ENCODE data around the gene ARHGAP45. TPM values are rescaled to one million over a fixed set of nuclear protein-coding genes. Genes with fewer than 3 reads are reported as not detected.

Gene ARHGAP45
- total RNA-seq, 1 experiment from 2014 or later, result 45.3 TPM

- POLR2A ChIA-PET (ENCODE audit: unreplicated experiment), result no interaction called here
- H3K27ac ChIP-seq (ENCODE audit: low read length), result no peak overlapping the region
- H3K9me2 ChIP-seq (replicated peaks; ENCODE audit: low read length), result no peaks in the 10 kb centered on the region
- no peaks in the 10 kb centered on the region for H3K79me2 ChIP-seq (ENCODE audit: low read length)
- H3F3A ChIP-seq (ENCODE audit: low read length, unreplicated experiment), result no peaks in the 10 kb centered on the region
- H4K20me1 ChIP-seq (ENCODE audit: low read length), result no peaks in the 10 kb centered on the region
- peaks cover 18% of the 10 kb centered on the region for H3K4me1 ChIP-seq (ENCODE audit: insufficient read depth, low read length)
- H3K9me3 ChIP-seq (ENCODE audit: low read length), result no peaks in the 10 kb centered on the region
- no peak overlapping the region for H3K4me2 ChIP-seq (ENCODE audit: low read length)
- peaks cover 14% of the 10 kb centered on the region for H3K36me3 ChIP-seq (ENCODE audit: low read depth, low read length)
- no peak overlapping the region for H2AFZ ChIP-seq (ENCODE audit: low read length)
- intact Hi-C loops (cut with micrococcal nuclease), result no loop called here
- ATAC-seq, result no peak
- H3K9ac ChIP-seq (ENCODE audit: low read length), result no peak overlapping the region
- TF ChIP-seq CTCF (conservative IDR thresholded peaks at IDR 0.05; ENCODE audit: low read depth, low read length), result no peak
- no peak for TF ChIP-seq EZH2phosphoT487 (IDR thresholded peaks at IDR 0.05; ENCODE audit: borderline replicate concordance, low read length)
- no peak for TF ChIP-seq EZH2 (IDR thresholded peaks at IDR 0.05; ENCODE audit: low read length, unreplicated experiment)
- CTCF ChIA-PET, result no interaction called here
- H3K4me3 ChIP-seq (ENCODE audit: low read length), result no peak overlapping the region
- H3K27me3 ChIP-seq (ENCODE audit: low read length), result no peaks in the 10 kb centered on the region
- no peak for DNase-seq
- BruUV-seq (replicated peaks), result no TSS peak
Measured at GRCh38 chr19:1062387-1063029, 4.5 kb upstream of the ARHGAP45 start.

DNA sequence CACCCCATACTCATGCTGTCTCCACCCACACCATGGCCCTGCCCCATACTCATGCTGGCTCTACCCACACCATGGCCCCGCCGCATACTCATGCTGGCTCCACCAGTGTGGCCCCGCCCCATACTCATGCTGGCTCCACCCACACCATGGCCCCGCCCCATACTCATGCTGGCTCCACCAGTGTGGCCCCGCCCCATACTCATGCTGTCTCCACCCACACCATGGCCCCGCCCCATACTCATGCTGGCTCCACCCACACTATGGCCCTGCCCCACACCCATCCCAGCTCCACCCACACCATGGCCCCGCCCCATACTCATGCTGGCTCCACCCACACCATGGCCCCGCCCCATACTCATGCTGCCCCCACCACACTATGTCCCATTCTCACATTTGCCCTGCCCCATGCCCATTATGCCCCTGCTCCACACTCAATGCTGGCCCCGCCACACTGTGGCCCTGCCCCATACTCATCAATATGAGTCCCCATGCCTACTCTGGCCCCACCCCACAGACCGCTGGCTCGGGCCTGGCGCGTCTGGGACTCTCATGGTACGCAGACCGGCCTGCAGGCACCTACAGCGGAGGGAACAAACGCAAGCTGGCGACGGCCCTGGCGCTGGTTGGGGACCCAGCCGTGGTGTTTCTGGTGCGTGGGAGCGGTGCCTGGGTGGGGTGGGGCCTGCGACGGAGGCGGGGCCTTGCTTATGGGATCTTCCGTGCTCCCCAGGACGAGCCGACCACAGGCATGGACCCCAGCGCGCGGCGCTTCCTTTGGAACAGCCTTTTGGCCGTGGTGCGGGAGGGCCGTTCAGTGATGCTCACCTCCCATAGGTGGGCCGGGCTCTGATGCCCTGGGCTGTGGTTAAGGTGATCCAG lies 3.7 kb upstream of the ARHGAP45 start:
- Histone ChIP-seq H3K4me2 (ENCODE audit: low read length) (no peak overlapping the region), H3K27me3 (ENCODE audit: low read length) (no peaks in the 10 kb centered on the region), H3K9me3 (ENCODE audit: low read length) (no peaks in the 10 kb centered on the region), H3F3A (ENCODE audit: low read length, unreplicated experiment) (no peaks in the 10 kb centered on the region), H3K27ac (ENCODE audit: low read length) (no peak overlapping the region), H3K36me3 (ENCODE audit: low read depth, low read length) (peaks cover 7% of the 10 kb centered on the region), H3K79me2 (ENCODE audit: low read length) (0 out of 2 replicates have a peak, but pooled peaks cover 2% of the 10 kb centered on the region), H4K20me1 (ENCODE audit: low read length) (no peaks in the 10 kb centered on the region), H2AFZ (ENCODE audit: low read length) (no peak overlapping the region), H3K9ac (ENCODE audit: low read length) (no peak overlapping the region), H3K9me2 (replicated peaks; ENCODE audit: low read length) (no peaks in the 10 kb centered on the region), H3K4me1 (ENCODE audit: insufficient read depth, low read length) (peaks cover 18% of the 10 kb centered on the region), H3K4me3 (ENCODE audit: low read length) (no peak overlapping the region)
- POLR2A ChIA-PET (ENCODE audit: unreplicated experiment), result no interaction called here
- intact Hi-C loops (cut with micrococcal nuclease), result no loop called here
- no peak for ATAC-seq
- CTCF ChIA-PET, result no interaction called here
- TF ChIP-seq EZH2phosphoT487 (IDR thresholded peaks at IDR 0.05; ENCODE audit: borderline replicate concordance, low read length) (no peak), CTCF (conservative IDR thresholded peaks at IDR 0.05; ENCODE audit: low read depth, low read length) (no peak), EZH2 (IDR thresholded peaks at IDR 0.05; ENCODE audit: low read length, unreplicated experiment) (no peak)
- peak; percentile 29 for DNase-seq
- no TSS peak for BruUV-seq (replicated peaks)
